DND-41 (cell line): ENCODE measurements around the gene GSKIP.

Experiments
- EZH2 ChIP-seq: IDR thresholded peaks from 3 replicates; pipeline ENCODE4 v1.6.1; 2012; ENCODE audit warnings: borderline replicate concordance, low read depth, mild to moderate bottlenecking, moderate library complexity, low read length, inconsistent platforms; ENCODE audit not compliant: severe bottlenecking
- TF ChIP-seq, protein P1 (sequence below): IDR thresholded peaks from 2 replicates; pipeline ENCODE4 v1.5.1; 2012; ENCODE audit warnings: borderline replicate concordance, low read length, moderate library complexity, mild to moderate bottlenecking; ENCODE audit not compliant: poor library complexity, severe bottlenecking; ENCODE audit errors: extremely low read depth

DNA sequence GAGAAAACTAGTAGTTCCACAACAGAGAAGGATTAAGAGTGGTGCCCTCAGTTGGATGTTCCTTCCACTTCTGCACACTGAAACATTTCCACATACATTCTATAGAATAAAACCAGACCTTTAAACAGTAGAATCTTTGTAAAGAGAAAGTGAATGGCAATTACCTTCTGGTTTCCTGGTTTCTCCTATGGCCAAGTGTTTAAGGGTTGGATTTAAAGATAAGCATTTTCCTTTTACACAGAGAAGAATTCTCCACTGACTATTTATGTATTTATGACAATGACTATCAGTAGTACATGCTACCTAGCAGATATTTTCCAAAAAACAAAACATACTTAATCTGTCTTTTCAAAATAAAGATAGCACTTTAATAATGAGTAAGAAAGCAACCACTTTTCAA lies 3.4 kb upstream of the GSKIP start:
- TF ChIP-seq, protein P1, sequence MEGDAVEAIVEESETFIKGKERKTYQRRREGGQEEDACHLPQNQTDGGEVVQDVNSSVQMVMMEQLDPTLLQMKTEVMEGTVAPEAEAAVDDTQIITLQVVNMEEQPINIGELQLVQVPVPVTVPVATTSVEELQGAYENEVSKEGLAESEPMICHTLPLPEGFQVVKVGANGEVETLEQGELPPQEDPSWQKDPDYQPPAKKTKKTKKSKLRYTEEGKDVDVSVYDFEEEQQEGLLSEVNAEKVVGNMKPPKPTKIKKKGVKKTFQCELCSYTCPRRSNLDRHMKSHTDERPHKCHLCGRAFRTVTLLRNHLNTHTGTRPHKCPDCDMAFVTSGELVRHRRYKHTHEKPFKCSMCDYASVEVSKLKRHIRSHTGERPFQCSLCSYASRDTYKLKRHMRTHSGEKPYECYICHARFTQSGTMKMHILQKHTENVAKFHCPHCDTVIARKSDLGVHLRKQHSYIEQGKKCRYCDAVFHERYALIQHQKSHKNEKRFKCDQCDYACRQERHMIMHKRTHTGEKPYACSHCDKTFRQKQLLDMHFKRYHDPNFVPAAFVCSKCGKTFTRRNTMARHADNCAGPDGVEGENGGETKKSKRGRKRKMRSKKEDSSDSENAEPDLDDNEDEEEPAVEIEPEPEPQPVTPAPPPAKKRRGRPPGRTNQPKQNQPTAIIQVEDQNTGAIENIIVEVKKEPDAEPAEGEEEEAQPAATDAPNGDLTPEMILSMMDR: no peak
- no peak for TF ChIP-seq EZH2
